ENCODE measurements around the gene NHERF1.

NHERF1 gene

DNA sequence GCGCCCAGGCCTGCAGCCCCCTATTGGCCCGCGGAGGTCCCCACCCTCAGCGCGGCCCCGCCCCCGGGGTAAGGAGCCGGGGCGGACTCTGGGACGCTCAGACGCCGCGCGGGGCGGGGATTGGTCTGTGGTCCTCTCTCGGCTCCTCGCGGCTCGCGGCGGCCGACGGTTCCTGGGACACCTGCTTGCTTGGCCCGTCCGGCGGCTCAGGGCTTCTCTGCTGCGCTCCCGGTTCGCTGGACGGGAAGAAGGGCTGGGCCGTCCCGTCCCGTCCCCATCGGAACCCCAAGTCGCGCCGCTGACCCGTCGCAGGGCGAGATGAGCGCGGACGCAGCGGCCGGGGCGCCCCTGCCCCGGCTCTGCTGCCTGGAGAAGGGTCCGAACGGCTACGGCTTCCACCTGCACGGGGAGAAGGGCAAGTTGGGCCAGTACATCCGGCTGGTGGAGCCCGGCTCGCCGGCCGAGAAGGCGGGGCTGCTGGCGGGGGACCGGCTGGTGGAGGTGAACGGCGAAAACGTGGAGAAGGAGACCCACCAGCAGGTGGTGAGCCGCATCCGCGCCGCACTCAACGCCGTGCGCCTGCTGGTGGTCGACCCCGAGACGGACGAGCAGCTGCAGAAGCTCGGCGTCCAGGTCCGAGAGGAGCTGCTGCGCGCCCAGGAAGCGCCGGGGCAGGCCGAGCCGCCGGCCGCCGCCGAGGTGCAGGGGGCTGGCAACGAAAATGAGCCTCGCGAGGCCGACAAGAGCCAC is at the start of gene NHERF1:
Gene NHERF1 (plus strand): TSS at position 100 of the 750 bp plus-strand sequence. CDS start 219 bp downstream, at position 319.
- DNase-seq: peak; percentile 96

GRCh38 chr17:74699236-74699635 is 49.2 kb upstream of the NHERF1 start:
- no peak for DNase-seq

DNA sequence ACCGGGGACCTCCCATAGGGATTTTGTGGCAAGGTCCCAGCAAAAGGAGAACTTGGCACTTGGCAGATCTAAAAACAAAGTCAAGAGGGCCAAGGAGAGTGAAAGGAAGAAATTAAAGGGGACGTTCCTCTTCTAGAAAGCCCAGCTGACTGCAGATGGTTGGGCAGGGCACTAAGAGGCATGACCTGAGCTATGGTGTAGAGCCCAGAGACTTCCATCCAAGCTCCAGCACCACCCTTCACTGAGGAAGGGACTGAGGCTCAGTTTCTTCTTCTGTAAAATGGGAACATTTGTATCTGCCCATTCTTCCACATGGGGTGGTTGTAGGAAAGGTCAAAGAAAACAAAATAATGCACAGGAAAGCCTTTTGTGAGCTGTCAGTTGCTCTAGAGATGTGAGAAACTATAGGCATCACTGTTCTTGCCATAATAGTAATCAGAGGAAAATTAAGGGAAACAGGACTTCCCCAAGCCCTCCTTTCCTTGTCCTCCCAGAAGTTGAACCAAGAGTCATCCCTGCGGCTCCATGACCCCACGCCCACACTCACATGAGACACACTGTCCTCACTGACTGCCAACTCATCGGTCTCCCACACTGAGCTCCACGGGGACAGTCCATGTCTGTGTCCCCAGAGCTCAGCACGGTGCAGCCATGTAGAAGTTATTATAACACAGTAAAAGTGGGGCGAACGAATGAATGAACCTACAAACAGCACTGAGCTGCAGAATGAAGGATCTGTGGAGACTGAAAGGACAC is 46.1 kb upstream of the NHERF1 start:
- DNase-seq: no peak

DNA sequence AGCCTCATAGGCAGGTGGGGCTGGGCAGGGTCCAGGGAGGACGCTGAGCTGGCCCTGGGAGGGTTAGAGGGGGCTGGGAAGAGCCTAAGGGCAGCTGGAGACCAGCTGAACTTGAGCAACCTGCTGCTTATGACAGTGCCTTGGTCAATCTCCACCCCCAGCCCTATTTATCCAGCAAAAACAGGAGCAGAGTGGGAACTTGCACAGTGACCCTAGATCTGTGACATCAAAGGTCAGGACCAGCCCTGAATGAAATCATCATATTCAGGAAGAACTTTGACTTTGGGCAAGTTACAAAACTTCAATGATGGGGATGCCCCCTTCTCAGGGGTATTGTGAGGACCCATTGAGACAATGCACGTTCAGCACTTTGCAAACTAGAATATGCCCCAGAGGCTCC is 45.1 kb upstream of the NHERF1 start:
- no peak for DNase-seq

DNA sequence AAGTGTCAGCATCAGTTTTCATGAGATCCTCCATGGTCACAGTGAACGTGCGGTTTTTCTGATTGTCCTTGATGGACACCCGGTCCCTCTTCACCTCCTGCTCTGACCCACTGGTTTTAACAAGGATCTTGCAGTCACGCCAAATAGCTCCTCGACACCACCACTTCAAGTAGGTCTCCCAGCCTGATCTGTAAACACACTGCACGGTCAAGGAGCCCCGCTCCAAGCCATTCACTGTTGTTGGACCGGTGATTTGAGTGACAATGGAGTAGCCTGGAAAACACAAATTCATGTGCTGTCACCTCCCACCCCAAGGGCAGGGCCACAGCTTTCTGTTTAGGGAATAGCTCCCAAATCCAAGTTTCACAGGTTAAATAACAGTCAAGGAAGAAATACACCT is 43.9 kb upstream of the NHERF1 start:
- DNase-seq: no peak

- DNase-seq: no peak
These were observed 37.2 kb upstream of the NHERF1 start for GRCh38 chr17:74711058-74711824.

- DNase-seq: no peak
These were observed 36.1 kb upstream of the NHERF1 start for GRCh38 chr17:74712301-74712700.

DNA sequence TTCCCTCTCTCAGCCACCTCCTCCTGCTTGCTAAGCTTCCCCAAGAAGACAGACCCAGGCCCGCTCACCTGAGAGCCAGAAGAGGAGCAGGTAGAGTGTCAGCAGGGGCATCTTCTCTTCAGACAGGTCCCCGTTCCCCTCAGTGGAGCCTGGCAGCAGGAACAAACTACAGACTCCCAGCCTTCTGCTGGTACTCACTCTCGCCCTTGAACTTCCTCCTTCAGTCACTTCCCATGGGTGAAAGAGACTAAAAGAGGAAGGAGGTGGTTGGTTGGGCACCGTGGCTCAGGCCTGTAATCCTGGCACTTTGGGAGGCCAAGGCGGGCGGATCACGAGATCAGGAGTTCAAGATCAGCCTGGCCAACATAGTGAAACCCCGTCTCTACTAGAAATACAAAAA is 35.7 kb upstream of the NHERF1 start, which contains the start of gene CD300LF:
Gene CD300LF (minus strand): TSS at position 168 of the 400 bp plus-strand sequence. CDS start 57 bp downstream, at position 111.
- DNase-seq: no peak

- DNase-seq: no peak
These were observed 35.2 kb upstream of the NHERF1 start for GRCh38 chr17:74713171-74713755.

GRCh38 chr17:74715144-74715543 is 33.3 kb upstream of the NHERF1 start:
- DNase-seq: no peak

- DNase-seq: no peak
These were observed 27.9 kb upstream of the NHERF1 start for GRCh38 chr17:74720506-74720905.

DNA sequence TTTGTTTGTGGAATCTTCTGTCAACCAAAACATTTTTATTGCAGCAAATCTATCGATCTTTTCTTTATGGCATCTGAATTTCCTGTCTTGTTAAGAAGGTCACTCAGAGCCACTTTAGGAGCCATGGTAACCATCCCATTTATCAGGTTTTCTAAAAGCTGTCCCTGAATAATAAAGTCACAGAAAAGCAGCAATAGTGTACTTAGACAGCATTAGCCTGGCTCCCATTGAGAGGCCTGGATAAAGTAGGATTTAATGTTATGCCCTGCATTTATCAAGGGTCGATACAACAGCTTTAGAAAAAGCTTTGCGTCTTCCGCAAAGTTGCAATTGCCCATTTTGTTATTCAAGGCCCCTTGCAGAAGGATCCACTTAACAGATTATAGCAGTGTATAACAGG is 25.6 kb upstream of the NHERF1 start:
- DNase-seq: no peak

DNA sequence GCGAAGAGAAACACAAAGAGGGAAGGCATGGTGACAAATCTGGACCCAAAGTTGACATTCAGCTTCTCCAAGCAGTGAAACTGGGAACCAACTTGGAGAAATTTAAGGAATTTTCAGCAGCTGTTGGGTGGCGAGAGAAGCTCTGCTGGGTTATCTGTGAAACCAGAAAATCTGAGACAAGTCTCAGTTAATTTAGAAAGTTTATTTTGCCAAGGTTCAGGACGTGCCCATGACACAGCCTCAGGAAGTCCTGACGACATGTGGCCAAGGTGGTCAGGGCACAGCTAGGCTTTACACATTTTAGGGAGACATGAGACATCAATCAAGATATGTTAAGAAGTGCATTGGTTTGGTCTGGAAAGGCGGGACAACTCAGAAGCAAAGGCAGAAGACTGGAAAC is 24.5 kb upstream of the NHERF1 start:
- DNase-seq: no peak

- DNase-seq: no peak
These were observed 23.3 kb upstream of the NHERF1 start for GRCh38 chr17:74725111-74725510.

DNA sequence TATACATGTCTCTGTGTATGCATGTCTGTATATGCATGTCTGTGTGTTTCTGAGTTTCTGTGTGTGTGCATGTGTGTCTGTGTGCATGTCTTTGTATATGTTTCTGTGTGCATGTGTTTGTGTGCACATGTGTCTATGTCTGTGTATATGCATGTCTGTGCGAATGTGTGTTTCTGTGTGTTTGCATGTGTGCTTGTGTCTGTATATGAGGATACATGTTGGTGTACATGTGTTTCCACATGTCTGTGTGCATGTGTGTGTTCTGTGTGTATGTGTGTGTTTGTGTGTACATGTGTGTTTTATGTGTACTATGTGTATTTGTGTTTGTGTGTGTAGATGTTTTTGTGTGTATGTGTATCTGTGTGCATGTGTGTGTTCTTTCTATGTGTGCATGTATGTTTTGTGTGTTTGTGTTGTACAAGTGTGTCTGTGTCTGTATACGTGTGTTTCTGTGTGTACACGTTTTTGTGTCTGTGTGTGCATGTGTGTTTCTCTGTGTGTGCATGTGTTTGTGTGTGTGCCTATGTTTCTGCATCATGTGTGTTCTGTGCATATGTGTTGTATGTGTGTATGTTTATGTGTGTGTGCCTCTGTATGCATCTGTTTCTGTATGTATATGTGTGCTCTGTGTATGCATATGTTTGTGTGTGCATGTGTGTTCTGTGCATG is 20.3 kb upstream of the NHERF1 start:
- no peak for DNase-seq

GRCh38 chr17:74728702-74729075 is 19.7 kb upstream of the NHERF1 start:
- no peak for DNase-seq

- DNase-seq: no peak
These were observed 19.1 kb upstream of the NHERF1 start for GRCh38 chr17:74729368-74729767.

GRCh38 chr17:74729866-74730265 is 18.6 kb upstream of the NHERF1 start:
- no peak for DNase-seq

GRCh38 chr17:74730491-74731346 is 17.7 kb upstream of the NHERF1 start:
- peak; percentile 67 for DNase-seq

DNA sequence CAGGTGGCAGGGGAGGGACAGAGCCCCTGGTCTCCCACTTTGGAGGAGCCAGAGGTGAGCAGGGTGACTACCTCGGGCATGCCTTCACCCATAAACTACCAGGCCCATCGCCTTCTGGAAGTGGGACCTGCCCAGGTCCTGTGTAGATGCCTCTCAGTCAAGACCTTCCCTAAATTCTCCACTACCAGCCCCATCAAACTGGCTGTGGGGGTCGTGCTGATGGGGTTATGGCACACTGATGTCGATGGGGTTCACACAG is 17.2 kb upstream of the NHERF1 start:
- no peak for DNase-seq

- DNase-seq: no peak
These were observed 16.2 kb upstream of the NHERF1 start for GRCh38 chr17:74732042-74732867.
